ENCODE results near the gene POLE2. TPM values are rescaled to one million over a fixed set of nuclear protein-coding genes. Genes with fewer than 3 reads are reported as not detected.
A peak's percentile ranks its signal among the peaks of the same experiment; 100 is the strongest.
"Not testable (repeated sequence)": the region's sequence is repeated elsewhere in the genome, so short reads cannot be mapped to it uniquely, and the experiment has no call there.

Gene POLE2
- total RNA-seq, 1 donor from 2014 or later = 7.2 TPM

DNA sequence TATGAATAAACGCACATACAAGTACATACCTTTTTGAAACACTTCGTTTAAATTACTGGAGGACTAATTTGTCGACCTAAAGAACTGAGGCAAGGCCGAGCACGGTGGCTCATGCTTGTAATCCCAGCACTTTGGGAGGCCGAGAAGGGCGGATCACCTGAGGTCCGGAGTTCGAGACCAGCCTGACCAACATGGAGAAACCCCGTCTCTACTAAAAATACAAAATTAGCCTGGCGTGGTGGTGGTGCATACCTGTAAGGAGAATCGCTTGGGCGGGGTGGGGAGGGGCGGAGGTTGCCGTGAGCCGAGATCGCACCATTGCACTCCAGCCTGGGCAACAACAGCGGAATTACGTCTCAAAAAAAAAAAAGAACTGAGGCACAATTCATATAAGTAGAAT, 68.7 kb downstream of the POLE2 start:
- not testable (repeated sequence) for ATAC-seq

DNA sequence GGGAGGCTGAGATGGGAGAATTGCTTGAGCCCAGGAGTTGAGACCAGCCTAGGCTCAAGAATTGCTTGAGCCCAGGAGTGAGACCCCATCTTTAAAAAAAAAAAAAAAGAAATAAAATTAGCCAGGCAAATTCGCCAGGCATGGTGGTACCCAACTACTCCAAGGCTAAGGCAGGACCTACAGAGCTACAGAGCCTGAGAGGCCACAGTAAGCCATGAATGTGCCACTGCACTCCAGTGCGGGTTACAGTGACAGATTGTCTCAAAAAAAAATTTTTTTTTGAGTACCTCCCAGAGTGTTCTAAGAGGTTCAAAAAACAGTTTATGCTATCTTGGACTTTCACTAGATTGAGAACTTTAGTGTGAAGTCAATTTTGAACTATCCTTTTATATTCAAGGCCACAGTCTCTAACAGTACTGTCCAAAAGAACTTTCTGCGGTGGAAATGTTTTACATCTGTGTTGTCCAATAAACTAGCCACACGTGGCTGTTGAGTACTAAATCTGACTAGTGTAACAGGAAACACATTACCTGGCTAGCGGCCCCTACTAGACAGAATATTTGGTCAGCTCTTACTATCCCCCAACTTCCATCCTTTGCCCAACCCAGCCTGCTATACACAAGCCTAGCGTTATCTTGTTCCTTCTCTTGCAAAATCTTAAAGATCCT, 70.0 kb downstream of the POLE2 start:
- ATAC-seq = no peak

DNA sequence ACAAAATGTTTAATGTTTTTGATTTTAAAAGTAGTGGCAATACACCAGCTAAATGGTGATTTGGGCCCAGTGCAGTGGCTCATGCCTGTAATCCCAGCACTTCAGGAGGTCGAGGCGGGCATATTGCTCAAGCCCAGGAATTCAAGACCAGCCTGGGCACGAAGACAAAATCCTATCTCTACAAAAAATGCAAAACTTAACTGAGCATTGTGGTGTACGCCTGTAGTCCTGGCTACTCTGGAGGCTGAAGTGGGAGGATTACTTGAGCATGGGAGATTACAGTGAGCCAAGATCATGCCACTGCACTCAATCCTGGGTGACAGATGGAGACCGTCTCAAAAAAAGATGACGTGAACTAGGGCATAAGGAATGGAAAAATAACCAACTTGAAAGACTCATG, 72.2 kb downstream of the POLE2 start:
- ATAC-seq = no peak

DNA sequence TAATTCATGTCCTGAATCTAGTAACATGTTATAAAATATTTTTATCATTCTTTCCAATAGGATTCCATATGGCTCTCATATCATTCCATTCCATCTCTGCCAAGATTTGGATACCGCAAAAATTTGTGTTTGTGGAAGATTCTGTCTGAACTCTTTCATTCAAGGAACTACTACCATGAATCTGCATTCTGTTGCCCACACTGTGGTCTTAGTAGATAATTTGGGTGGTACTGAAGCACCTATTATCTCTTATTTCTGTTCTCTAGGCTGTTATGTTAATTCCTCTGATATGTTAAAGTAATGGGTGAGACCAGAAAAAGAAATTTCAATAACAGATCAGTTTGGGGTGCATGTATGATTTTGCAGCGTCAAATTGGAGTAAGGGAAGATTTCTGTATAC, 73.8 kb downstream of the POLE2 start:
- no peak for ATAC-seq

DNA sequence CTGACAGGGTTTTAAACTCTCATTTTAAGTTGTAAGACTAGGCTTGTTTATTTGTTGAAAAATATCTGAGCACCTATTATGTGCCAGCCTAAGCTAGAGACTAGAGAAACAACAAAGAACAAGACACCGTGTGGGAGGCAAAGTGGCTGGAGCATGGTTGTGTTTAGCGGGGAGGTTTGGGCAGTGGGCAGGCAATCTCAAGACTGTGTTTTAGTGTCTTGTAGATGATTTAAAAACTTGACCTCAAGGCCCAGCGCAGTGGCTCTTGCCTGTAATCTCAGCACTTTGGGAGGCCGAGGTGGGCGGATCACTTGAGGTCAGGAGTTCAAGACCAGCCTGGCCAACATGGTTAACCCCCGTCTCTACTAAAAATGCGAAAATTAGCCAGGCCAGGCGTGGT, 75.3 kb downstream of the POLE2 start:
- no peak for ATAC-seq

DNA sequence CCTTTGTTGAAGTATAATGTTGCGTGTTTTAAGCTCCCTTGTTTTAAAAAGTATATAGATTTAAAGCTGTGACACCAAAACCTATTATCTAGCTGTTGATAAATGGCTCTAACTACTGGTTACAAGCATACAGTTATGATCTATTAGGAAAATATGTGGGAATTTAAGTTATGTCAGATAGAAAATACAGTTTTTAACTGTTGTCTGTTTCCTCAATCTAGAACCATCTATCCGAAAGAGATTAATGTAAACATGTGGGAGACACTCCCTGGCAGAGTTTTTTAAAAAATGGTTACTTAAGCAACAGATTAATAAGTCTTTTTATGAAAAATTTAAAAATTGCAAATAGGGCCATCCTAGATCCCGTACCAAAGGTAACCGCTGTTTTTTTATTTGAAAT, 75.8 kb downstream of the POLE2 start:
- no peak for ATAC-seq

DNA sequence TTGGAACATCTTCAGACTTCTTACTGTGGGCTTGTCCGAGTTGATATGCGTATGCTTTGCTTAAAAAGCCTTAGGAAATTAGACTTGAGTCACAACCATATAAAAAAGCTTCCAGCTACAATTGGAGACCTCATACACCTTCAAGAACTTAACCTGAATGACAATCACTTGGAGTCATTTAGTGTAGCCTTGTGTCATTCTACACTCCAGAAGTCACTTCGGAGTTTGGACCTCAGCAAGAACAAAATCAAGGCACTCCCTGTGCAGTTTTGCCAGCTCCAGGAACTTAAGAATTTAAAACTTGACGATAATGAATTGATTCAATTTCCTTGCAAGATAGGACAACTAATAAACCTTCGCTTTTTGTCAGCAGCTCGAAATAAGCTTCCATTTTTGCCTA, 80.4 kb downstream of the POLE2 start:
- ATAC-seq = no peak

DNA sequence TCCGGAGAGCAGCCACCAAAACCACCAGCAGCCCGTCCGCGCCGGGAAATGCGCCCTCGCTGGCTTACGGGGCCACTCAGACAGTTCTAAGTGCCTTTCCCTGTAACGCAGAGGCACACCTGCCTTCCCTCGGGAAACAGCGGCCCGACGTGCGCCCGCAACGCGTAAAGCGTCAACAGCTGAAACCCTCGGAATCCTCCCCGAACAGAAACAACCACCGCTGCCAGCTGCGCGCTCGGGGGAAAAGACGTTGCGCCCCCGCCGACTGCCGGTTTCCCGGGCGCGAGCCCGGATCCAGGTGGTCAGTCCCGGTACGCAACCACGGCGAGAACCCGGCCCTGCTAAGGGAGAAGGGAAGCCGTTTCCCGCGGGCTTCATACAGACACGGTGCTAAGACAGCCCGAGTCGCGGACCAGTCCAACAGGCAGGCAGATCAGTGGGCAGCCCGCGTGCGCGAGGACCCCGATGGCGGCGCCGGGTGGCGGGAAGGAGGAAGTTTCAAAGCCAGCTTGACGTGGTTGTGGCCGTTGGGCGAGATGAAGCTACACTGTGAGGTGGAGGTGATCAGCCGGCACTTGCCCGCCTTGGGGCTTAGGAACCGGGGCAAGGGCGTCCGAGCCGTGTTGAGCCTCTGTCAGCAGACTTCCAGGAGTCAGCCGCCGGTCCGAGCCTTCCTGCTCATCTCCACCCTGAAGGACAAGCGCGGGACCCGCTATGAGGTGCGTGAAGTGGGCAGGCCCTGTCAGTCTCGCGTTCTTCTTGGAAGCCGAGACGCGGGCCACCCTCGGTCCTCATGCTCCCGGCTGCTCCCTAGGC, 89.3 kb downstream of the POLE2 start, which contains the start of gene LRR1:
LRR1 (plus strand) TSS at position 456 of the 816 bp plus-strand sequence; CDS start at position 537, 81 bp downstream.
- peak; percentile 90 for ATAC-seq

DNA sequence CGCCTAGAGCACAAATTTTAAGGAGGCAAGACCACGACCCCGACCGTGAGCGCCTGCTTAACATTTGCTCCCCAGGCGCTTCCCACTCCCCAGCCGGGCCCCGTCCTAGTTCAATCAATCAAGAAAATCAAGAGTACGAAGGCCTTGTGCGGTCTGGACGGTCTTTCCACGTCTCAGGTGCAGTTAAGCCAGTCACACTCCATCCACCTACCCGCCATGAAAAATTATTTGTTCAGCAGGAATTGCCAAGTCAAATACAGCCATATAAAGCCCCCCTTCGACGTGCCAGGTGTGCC, 89.9 kb downstream of the POLE2 start:
- peak; percentile 26 for ATAC-seq

DNA sequence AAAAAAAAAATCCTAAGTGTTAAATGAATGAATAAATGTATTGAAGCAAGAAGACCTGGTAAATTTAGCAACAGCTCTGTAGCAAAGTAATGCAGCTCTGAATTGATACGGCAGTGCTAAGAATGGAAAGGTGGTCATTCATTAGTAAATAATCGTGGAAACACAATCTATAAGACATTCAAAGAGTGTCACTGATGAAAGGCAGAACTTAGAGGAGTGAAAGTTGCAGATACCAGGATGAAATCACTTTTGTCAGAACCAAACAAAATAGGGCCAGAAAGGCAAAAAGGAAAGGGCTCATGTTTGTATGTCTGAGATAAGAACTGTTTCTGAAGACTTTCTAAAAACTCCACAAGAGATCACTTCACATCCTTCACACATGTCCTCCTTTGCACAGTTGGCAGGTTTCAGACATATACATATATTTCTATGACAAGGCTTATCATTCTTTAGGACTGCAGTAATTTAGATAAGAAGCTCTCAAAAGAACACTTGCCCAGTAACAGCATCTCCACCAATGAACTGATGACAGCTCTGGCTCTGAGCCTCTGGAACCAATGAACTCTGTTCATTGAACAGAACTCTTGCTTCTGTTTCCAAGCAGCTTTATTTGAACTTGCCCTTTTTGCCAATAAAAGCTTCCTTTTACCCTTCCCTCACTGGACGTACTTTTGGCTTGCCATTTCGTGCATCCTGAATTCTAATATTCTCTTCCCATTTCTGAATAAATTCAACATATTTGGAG, 93.5 kb downstream of the POLE2 start:
- ATAC-seq = no peak

Other genes starting within 250 kb of the POLE2 start
- 1,410 TPM for gene RPS29, start 101.8 kb downstream of the POLE2 start, total RNA-seq
- 10.3 TPM for gene LRR1, start 89.3 kb downstream of the POLE2 start, total RNA-seq
- 129 TPM for gene RPL36AL, start 67.6 kb downstream of the POLE2 start, total RNA-seq
- gene MGAT2, start 67.4 kb downstream of the POLE2 start, total RNA-seq = 15.1 TPM
- gene DNAAF2, start 53.0 kb downstream of the POLE2 start, total RNA-seq = 5.7 TPM
- 1.5 TPM for gene KLHDC1, start 4.9 kb upstream of the POLE2 start, total RNA-seq
- gene KLHDC2, start 79.9 kb upstream of the POLE2 start, total RNA-seq = 35.1 TPM
- 40.1 TPM for gene NEMF, start 164.6 kb upstream of the POLE2 start, total RNA-seq
- gene ARF6, start 204.9 kb upstream of the POLE2 start, total RNA-seq = 144 TPM